Stimulated activated CD8-positive, alpha-beta memory T cell treated with anti-CD3 and anti-CD28 coated beads, Interleukin-4, amount 100 ng/mL, for 48 hours (primary cell): ENCODE measurements around the gene RUNX3.

Experiments used
- DNase-seq: peaks from one replicate; pipeline ENCODE4 v3.0.0-alpha.2; 2020

RUNX3 gene

DNA sequence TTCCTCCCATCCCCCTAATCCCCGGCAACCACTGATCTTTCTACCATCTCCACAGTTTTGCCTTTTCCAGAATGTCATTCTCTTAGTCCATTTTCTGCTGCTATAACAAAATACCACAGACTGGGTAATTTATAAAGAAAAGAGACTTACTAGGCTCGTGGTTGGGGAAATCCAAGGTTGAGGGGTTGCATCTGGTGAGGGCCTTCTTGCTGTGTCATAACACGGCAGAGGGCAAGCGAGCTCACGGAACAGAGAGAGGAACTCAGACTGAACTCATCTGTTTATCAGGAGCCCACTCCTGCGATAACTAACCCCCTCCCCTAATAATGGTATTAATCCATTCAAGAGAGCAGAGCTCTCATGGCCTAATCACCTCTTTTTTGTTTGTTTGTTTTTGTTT, 52.0 kb downstream of the RUNX3 start:
- peak; percentile 12 for DNase-seq

DNA sequence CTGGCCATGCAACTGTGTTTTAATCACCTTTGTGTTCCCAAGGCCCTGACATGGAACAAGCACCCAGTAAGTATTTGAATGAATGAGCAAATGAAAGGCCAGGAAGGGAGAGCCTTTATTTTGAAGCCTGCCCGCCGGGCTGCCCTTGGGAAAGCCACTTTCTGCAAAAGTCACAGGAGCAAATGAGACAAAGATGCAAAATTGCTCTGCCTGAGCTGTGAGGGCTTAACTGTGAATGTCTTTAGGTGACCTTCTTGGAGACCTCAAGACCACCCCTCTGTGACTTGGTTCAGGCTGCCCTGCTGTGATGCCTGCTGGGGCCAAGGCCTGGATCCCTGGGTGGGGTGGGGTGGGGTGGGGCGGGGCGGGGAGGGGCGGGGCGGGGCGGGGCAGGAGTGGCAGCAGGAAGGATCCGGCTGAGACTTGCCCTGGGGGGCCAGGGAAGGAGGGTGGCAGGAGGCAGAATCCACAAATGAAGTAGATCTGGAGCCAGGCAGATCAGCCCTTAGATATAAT, 54.0 kb downstream of the RUNX3 start:
- peak; percentile 15 for DNase-seq

DNA sequence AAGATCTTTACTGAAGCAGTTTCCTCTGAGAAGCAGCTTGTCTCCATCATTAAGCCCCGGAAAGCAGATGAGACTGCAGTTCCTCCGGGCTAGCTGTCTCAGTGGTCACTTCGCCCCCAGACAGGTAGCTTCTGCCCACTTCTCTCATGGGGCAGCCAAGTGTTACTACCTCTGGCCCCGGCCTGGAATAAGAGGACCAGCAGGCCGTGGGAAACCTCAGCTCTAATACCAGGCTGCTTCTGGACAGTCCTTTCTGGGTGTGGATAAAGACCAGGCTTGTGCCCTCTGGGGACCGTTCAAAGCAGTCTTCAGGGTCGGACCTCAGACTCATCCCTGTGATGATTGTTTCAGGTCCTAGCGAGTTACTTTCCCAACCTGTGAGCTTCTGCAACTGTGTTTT, 54.8 kb downstream of the RUNX3 start:
- DNase-seq = peak; percentile 12

DNA sequence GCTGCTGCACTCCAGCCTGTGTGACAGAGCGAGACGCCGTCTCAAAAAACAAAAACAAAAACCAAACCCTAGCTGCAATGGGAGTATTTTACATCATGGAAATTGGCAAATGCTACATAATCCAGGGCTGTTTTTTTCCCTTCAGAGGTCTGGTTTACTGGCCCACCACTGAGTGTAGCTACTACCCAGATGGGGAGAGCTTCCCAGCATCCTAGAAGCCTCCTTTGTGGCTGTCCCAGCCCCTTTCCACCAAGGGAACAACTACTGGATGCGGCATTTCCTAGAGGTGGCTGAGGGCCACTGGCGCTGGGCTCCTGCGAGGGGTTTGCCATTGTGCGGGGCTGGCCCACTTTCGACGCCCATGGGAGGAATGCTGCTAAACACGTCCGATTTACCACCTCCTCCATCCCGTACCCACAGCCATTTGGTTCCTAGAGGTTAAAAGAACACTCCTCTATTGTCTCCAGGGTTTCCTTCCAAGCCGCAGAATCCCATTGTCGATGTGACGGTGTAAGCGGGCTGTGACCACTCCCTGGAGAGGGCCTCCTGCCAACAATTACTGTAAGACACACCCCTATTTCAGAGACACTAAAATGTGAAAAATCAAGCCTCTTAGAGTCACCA, 55.4 kb downstream of the RUNX3 start:
- DNase-seq = peak; percentile 14

DNA sequence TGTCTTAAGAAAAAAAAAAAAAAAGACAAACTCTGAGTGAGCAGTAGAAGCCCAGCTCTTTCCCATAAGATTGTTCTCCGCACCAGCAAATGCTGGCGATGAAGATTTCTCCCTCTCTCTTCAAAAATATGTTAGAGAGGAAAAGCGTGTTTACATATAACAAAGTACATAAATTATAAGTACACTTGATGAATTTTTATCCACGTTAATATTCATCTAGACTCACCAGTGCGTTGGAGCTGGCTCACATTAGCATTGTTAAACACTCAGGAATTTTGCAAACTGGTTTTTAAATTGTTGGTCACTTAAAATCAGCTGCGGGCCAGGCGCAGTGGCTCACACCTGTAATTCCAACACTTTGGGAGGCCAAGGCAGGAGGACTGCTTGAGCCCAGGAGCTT, 56.0 kb downstream of the RUNX3 start:
- peak; percentile 12 for DNase-seq

DNA sequence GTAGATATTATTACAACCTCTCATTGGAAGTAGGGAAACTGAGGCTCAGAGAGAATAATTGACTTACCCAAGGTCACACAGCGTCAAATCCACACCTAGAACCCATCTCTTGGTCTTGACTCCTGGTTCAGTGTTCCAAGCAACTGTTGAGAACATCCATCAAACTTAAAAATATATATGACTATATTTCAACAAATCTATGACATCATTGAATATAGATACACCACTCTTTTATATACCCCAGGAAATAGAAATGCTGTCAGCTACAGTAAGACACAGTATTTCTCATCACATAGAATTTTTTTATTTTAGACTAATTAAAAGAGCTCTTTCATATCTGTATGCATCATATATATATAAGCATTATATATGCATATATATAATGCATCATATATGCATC, 56.9 kb downstream of the RUNX3 start:
- no peak for DNase-seq

DNA sequence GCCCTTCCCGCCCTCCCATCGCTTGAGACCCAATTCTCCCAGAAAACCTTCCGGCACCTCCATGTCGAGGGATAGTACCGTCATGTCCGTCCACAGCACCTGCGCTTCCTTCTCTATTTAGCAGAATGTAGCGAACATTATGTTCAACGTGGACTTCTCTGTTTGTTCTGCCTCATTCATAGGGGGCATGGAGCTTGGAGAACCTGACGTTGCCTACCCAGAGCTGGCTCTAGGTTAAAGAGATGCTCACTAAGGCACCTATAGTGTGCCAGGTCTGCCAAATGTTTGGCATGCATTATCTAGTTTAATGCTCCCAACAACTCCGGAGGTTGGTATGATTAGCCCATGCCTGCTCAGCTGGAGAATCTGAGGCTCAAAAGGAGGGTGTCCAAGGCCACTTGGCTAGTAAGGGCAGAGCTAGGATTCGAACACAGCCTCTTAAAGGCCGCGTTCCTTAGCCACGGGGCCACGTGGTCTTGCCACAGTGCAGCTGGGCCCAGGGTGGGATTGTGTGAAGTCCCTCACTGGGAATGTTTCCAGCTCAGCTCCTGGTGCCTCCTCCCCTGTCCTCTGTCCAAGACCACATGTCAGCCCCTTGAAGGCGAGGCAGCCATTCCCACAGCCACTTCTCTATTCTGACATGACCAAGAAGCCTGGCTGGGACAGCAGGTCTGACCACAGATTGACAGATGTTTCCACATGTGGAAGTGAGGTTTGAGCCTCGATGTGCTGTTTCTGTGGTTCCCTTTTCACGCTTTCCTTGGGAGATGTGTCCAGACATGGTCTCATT, 57.8 kb downstream of the RUNX3 start:
- peak; percentile 15 for DNase-seq

DNA sequence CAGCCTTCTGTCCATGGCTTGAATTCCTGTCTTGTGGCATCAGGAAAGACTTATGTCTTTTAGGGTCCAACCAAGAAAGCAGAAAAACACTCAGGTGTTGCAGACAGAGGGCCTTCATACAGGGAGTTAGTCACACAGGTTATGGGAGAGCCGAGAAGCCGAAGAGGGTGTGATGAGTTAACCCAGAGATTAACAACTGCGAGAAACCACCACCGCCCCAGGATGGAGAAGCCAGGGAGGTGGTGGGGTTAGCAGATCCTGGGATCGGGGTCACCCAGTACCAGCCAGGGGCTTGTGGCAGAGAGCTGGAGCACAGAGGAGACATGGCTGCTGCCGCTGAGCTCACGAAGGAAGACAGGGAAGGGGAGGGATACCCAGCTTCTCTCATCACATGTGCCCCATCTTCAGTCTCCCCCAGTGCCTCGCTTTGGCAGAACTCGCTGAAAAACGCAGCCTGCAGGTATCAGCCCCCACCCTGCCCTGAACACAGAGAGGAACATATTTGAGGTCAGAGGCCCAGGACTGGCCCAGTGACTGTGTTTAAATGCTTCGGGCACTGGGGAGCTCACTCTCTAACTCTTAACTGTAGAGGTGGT, 58.7 kb downstream of the RUNX3 start:
- peak; percentile 14 for DNase-seq

DNA sequence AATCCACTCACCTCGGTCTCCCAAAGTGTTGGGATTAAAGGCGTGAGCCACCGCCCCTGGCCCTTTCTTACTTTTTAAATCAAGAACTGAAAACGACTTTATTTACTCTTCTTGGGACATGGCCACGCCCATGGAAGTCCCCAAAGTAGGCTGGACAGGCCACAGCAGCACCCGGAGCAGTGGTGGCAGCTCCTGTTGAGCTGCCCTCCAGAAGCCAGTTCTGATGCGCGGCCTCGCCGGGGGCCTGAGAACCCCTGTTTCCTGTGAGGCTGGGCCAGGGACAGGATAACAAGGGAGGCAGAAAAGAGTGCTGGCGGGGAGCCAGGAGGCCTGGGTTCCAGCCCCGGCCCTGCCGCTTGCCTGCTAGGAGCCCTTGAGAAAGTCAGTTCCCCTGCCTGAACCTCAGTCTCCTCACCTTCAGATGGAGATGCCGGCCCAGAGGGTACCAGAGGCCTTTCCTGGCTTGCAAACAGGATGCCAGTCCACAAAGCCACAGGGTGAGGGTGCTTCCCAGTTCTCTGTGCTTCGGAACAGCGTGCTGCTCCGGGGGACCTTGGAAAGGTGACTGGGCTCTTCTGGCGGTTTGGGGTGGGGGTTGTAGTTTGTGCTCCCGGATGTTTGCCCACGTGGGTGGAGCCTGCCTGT, 59.4 kb downstream of the RUNX3 start:
- DNase-seq = peak; percentile 37

DNA sequence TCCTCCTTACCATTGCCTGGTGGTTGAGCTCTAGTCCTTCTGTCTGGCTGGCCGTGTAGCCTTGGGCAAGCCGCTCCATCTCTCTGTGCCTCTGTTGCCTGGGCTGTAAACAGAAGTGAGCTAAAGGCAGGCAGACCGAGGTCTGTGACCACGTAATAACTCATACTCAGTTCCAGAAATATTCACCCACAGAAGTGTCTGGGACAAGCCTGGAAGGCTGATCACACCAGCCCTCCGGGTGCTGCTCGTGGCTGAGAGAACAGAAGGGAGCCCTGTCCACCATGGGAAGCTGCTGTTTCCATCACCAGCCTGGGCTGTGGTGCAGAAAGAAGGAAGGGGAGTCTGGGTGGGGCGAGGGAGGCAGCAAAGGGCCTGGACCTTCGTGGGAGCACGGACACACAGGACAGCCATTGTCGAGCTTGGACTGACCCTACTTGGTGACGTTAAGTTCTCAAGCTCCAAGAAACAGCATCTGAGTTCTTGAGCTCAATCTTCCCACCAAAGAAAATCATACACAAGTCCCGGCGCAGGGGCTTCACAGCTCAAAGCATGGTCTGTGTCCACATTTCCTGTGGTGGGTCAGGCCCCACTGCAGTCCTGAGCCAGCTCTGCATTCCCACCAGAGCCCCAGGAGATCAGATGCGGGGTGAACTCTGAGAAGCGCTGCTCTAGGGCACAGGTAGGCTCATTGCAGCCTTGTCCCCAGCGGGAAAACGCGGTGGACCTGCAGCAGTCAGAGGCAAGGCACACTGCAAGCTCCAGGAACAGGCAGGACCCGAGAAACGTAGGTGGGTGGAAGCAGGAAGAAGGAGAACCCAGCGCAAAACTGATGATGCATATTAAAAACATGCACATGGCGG, 61.8 kb downstream of the RUNX3 start:
- peak; percentile 17 for DNase-seq

DNA sequence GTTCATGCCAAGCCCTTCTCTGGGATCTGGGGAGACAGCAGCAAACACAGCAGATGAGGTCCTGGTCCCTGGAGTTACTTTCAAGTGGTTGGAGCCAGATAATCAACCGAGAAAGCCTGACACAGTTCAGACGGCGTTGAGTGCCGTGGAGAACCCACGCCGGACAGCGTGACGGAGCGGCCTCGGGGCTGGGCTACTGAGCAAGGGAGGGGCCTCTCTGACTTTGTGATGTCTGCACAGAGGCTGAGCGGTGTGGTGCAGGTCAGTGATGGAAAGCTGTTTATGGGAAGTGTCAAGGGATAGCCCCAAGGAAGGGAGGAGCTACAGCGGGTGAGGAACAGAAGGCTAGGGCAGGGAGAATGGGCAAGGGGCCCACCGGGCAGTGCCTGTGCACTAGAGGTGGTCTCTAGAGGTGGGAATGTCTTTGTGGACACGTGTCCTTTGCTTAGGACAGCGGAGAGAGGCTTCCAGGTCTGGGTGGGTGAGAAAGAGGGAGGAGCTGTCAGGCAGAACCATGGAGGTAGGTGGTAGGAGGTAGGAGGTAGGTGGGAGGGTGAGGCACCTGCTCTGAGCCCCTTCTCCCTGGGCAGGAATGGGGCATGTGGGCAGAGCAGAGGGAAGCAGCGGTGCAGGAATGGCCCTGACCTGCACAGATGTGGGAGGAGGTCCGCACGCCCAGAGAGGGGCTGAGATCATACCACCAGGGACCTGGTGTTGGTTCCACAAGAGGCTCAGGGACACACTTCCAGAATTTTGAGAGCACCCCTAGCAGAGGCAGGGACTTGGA, 62.8 kb downstream of the RUNX3 start:
- DNase-seq = peak; percentile 17

DNA sequence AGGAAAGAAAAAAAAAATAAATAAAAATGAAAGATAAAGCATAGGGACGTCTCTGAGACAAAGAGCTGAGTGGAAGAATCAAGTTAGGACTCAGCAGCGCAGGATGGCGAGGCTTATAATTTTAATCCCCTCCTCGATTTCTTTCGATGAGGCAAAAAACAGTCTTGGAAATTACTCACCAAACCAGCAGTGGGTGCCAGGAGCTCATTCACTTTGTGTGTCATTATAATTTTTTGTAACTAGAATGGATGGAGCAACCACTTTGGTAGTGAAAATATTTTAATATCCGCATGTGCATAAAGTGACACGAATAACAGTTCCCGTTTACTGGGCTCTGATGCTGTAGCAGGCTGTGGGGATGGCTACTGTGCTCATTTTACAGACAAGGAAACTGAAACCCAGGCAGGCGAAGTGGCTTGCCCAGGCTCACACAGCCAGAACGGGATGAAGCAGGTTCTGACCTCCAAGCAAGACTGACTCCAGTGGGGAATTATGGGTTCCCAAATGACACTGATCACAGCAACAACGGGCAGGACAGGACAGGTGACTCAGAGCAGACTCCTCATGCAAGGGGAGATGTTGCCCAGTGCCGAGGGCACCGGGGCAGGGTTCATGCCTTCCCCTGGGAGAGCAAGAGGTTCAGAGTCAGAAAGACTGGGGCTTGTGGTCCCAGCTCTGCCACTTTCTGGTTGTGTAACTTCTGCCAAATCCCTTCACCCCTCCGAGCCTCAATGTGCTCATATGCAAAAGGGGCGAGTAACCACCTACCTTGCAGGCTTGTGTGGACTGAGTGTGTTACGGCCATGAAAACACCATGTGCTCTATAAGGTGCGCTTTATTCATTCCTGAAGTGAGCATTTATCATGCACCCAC, 63.6 kb downstream of the RUNX3 start:
- peak; percentile 15 for DNase-seq

DNA sequence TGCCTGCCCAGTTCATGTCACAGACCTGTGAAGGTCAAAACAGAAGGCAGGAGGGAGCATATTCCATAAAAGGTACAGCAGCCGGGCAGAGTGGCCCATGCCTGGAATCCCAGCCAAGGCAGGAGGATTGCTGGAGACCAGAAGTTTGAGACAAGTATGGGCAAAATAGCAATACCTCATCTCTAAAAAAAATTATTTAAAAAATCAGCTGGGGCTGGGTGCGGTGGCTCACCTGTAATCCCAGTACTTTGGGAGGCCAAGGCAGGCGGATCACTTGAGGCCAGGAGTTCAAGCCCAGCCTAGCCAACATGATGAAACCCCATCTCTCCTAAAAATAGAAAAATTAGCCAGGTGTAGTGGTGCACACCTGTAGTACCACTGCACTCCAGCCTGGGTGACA, 64.5 kb downstream of the RUNX3 start:
- no peak for DNase-seq

DNA sequence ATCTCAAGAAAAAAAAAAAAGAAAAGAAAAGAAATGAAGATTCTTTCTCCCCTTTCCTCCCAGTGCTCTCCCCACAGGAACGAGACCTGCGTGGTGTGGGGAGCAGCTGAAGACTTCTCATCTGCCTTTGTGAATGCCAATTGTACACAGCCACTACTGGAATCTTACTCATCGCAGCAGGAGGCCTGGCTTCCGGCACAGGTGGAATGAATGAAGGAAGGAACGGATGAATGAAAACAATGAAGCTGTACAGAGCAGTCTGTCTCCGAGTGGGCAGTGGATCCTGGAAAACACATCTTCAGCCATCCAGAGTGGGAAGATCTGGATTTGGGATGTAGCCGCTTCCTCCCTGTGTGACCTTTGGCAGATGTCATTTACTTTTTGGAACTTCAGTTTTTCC, 64.9 kb downstream of the RUNX3 start:
- peak; percentile 18 for DNase-seq

DNA sequence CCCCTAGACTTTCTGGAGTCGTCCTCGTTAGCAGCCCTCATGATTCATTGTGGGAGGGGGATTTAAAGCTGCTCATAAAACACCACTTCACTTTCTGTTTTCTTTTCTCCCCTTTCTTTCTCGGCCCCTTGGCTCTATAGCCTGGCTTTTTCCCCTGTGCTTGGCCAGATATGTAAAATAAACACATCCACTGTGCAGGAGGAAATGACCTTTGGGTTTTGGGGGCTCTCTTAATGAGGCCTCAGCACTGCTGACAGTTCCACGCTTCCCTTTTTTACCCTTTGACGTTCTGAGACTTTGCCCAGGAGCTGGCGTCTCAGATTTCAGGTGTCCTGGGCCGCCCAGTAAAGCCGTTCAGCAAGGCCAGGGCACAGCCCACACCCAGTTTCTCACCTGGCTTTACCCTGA, 65.7 kb downstream of the RUNX3 start:
- no peak for DNase-seq

DNA sequence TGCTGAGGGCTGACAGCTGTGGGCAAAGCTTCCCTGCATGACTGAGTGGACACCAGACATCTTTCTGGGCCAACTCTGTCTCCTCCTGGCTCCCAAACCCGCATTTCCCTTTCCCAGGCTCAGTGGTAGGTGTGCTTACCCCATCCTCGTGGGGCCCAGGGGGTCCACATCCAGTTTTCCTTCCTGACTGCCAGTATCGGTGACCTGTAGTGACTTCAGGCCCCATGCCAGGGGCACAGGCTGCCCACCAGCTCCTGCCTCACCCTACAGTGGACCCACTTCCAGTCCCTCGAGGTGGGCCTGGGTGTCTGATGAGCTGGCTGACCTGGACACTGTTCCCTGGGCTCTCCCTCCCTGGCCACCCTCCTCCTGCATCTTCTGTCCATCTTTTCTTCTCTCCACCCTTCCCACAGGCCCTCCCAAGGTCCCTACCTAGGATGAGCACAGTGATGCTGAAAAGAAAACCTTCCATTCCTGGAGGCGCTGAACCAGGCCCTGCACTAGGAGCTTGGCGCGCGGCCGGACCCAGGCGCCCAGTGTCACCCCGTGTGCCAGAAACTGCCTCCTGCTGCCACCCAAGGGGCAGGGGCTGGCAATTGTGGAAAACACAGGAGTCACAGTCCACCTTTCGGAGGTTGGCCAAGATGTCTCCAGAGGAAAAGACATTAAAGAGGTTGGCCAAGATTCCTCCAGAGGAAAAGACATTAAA, 67.1 kb downstream of the RUNX3 start:
- DNase-seq = no peak

DNA sequence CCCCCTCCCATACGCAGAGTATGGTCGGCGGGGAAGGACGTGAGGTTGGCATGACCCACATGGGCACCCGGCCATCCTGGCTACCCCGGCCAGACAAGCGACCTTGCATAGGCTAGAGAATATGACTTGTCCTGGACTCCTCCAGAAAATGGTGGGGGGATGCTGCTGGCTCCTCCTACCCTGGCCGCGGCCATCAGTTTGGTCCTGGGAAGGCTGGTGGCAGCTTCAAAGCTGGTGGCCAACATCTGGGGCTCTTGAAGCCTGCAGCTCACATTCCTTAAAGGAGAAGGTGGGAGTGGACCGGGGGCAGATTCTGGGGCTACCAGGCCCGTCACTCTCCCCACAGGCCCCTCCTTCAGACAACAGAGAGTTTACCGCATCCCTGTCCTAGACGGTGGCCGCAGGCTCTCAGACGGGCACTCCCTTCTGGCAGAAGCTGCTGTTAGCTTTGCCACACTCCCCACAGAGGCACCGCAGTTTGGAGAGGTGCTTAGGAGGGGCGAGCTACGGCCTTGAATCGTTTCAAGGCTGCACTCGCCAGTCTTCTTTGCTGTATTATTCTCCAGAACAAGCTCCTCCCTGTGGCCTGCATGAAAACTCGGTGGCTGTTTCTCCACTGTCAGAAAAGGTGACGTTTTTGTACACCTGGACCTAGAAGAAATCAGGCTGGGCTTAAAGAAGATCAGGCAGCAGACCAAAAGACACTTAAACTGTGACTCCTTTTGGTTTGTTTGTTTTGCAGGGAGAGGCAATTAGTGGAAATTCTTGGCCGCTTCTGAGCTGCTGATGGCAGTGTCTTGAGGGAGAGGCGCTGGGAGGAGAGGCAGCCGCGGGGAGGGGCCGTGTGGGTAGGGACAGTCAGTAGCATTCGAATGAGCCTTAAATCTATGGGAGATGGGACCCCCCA, 68.0 kb downstream of the RUNX3 start:
- no peak for DNase-seq

DNA sequence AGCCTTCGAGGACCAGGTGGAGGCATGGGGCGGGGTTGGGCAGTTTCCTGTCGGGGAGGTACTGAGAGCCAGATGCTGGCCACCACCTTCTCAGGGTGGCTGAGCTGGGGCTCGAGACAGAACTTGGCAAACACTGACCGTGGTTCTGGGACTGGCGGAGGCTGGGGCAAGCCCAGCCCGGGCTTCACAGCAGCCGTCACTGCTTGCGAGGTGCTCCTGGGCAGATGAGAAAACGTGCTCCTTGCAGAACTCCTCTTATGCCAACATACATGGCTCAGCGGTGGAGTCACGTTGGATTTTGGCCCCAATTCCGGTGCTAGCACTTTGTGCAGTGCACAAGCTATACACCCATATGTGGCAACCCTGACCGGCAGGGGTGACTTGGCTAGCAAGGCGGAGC, 69.2 kb downstream of the RUNX3 start:
- no peak for DNase-seq
